Epithelial cell of esophagus (primary cell): ENCODE results near the gene TMEFF2.

Experiments used
- DNase-seq: peaks from one replicate; pipeline ENCODE4 v3.0.0; 2010; ENCODE audit warnings: low read depth
- H3K4me3 ChIP-seq: 2 replicates; pipeline ENCODE4 v1.5.1; 2011; ENCODE audit warnings: mild to moderate bottlenecking, low read length, control low read depth
- TF ChIP-seq, protein P1 (sequence below): IDR thresholded peaks from 2 replicates; pipeline ENCODE4 v1.5.1; 2011; ENCODE audit warnings: low read depth, mild to moderate bottlenecking, low read length, control low read depth, inconsistent platforms; ENCODE audit not compliant: insufficient read depth; ENCODE audit errors: missing control alignments

The TMEFF2 gene

DNA sequence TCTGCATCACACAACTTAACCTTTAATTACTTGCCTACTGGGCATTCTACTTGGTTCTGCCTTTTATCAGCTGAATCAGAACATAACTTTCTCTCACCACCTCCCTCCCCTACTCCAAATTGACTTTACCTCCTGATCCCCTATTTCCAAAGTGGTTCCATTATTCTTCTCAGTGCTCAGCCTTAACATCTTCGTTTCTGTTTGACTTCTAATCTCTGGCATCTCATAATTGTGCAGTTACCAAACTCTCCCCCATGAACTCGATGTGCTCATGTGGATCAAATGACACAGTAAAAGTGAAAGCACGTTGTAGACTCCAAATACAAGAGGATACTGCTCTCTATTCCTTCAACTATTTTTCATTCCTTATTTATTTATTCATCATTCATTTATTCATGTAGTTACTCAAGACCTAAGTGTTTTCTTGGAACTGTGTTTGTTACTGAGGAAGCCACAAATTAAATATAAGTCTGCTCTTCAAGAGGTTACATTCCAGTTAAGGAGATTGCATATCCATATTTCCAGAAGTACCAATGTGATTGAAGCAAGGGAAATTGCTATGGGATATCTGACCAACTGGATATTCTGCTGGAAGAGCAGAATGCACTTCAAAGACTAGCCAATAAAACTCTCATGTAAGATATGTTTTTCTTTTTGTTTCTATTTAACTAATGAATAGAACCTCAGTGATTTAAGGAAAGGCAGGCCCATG is 158.8 kb downstream of the TMEFF2 start:
- no peak for DNase-seq
- TF ChIP-seq, protein P1, sequence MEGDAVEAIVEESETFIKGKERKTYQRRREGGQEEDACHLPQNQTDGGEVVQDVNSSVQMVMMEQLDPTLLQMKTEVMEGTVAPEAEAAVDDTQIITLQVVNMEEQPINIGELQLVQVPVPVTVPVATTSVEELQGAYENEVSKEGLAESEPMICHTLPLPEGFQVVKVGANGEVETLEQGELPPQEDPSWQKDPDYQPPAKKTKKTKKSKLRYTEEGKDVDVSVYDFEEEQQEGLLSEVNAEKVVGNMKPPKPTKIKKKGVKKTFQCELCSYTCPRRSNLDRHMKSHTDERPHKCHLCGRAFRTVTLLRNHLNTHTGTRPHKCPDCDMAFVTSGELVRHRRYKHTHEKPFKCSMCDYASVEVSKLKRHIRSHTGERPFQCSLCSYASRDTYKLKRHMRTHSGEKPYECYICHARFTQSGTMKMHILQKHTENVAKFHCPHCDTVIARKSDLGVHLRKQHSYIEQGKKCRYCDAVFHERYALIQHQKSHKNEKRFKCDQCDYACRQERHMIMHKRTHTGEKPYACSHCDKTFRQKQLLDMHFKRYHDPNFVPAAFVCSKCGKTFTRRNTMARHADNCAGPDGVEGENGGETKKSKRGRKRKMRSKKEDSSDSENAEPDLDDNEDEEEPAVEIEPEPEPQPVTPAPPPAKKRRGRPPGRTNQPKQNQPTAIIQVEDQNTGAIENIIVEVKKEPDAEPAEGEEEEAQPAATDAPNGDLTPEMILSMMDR, result no peak
- H3K4me3 ChIP-seq, result no peak overlapping the region

DNA sequence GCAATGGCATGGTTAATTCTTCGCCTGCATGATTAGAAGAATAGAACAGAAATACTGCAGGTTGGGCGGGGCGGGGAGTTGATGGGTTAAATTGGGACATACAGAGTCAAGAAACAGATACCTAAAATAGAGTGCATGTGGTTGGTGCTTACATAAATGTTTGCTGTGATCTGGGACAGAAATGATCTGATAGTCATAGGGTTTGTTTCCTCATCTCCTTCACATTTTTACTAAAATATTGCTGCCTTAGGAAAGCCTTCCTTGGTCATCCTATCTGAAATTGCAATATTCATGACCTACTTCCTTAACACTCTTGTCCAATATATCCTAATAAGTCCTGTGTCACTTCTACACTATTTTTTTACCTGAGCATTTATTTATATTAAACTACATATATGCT is 163.9 kb downstream of the TMEFF2 start:
- DNase-seq, result no peak
- no peak overlapping the region for H3K4me3 ChIP-seq
- TF ChIP-seq, protein P1, result no peak

DNA sequence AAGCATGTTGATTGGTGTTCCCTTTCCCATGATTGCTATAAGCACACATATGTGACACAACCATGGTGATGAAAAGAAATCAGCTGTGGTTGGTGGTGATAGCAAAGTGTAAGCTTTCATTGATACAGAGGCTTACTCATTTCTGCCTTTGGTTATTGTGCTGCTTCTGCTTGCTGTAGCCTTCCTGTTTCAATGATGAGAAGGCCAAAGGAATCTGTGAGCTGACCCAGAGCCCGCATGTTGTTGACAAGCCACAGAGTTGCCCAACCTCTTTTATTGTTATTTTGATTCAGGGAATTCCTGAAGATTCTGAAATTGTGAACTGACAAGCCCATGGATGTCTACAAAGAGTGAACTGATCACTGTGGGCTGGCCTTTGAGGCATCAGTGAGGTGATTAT is 164.4 kb downstream of the TMEFF2 start:
- DNase-seq, result peak; percentile 55
- no peak overlapping the region for H3K4me3 ChIP-seq
- TF ChIP-seq, protein P1, result no peak

DNA sequence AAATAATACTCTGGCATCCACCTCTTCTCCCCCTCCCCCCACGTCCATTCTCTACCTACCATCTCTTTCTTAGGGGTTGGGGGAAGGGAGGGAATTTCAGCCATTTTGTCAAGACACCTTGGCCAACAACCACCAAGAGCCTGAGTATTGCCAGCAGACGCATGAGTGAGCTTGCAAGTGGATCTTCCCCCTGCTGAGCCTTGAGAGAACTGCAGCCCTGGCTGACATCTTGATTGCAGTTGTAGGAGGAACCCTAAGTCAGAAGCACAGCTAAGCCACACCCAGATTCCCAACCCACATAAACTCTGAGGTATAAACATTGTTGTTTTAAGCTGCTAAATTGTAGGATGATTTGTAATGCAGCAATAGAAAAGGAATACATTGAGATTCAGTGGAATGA is 165.6 kb downstream of the TMEFF2 start:
- TF ChIP-seq, protein P1, result peak; percentile 62
- H3K4me3 ChIP-seq, result no peak overlapping the region
- peak; percentile 69 for DNase-seq

DNA sequence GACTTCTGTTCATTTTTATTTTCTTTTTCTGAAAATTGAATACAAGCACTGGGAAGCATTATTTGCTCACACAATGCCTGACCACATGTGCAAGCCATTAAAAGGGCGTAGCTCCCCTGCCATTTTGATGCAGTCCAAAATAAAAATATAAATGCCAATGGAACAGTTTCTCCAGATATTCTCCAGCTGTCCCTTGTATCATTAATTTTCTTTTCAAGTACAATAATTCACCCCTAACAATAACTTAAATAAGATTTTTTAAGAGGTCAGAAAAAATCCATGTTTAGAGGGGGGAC is 168.0 kb downstream of the TMEFF2 start:
- TF ChIP-seq, protein P1, result no peak
- DNase-seq, result no peak
- H3K4me3 ChIP-seq, result no peak overlapping the region

DNA sequence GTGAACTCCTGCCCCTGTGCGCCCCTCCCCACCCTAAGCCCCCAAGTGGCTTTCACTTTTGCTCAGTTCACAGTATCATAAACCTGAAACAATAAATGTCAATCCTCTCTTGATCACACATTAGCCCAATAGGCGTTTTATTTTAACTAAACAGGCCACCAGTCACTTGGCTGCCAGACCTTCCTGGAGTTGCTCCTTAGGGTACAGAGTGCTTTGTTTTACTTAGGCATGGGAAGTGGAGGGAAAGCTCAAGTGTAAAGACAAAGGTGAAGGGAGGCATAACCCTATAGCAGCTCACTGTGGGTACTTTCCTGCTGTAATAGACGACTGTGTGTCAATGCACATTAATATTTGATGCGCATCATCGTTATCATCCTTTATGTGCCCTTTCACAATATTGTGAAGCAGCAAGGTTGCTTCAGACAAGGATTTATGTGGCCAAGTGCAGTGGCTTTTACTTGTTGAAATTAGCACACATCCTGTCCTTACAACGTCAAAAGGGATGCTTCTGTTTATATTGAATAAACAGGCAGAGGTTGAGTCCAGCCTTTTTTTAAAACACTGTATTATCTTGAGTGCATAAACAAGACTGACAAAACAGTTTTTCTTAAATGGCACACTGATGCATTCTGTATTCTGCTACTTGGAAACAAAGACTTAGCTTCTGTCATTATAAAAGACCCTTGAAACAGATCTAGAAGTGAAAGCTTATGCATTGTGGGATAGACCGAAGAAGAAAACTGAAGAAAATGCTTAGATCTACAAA is 168.5 kb downstream of the TMEFF2 start:
- H3K4me3 ChIP-seq, result no peak overlapping the region
- no peak for DNase-seq
- TF ChIP-seq, protein P1, result no peak
